ENCODE results near the gene CHST8.
"Not testable (repeated sequence)": the region's sequence is repeated elsewhere in the genome, so short reads cannot be mapped to it uniquely, and the experiment has no call there.

Gene CHST8

GRCh38 chr19:33621811-33622504 lies at the start of gene CHST8:
TSS of gene CHST8 (plus strand) at chr19:33621953. CDS start at chr19:33689262, 67,309 bp downstream.
- no peak for DNase-seq

- no peak for DNase-seq
Measured at GRCh38 chr19:33572929-33573328, 48.8 kb upstream of the CHST8 start.

- DNase-seq = no peak
Measured at GRCh38 chr19:33574824-33575223, 46.9 kb upstream of the CHST8 start.

- no peak for DNase-seq
Measured at GRCh38 chr19:33578697-33579096, 43.1 kb upstream of the CHST8 start.

- DNase-seq = no peak
Measured at GRCh38 chr19:33580026-33580644, 41.6 kb upstream of the CHST8 start.

- DNase-seq = no peak
Measured at GRCh38 chr19:33580645-33581037, 41.1 kb upstream of the CHST8 start.

GRCh38 chr19:33582914-33583313 lies 38.8 kb upstream of the CHST8 start:
- no peak for DNase-seq

- no peak for DNase-seq
Measured at GRCh38 chr19:33587150-33587549, 34.6 kb upstream of the CHST8 start.

- DNase-seq = no peak
Measured at GRCh38 chr19:33590224-33590623, 31.5 kb upstream of the CHST8 start.

GRCh38 chr19:33595783-33596182 lies 26.0 kb upstream of the CHST8 start:
- DNase-seq = no peak

GRCh38 chr19:33601583-33601982 lies 20.2 kb upstream of the CHST8 start:
- no peak for DNase-seq

GRCh38 chr19:33602576-33603204 lies 19.1 kb upstream of the CHST8 start:
- DNase-seq = no peak

GRCh38 chr19:33603377-33603776 lies 18.4 kb upstream of the CHST8 start:
- DNase-seq = no peak

GRCh38 chr19:33604651-33605050 lies 17.1 kb upstream of the CHST8 start:
- no peak for DNase-seq

- not testable (repeated sequence) for DNase-seq
Measured at GRCh38 chr19:33605803-33606295, 15.9 kb upstream of the CHST8 start.

- DNase-seq = no peak
Measured at GRCh38 chr19:33606556-33606955, 15.2 kb upstream of the CHST8 start.

- no peak for DNase-seq
Measured at GRCh38 chr19:33609353-33609752, 12.4 kb upstream of the CHST8 start.

GRCh38 chr19:33610588-33610987 lies 11.2 kb upstream of the CHST8 start:
- no peak for DNase-seq

- DNase-seq = no peak
Measured at GRCh38 chr19:33612928-33613619, 8.7 kb upstream of the CHST8 start.

GRCh38 chr19:33613620-33614000 lies 8.1 kb upstream of the CHST8 start:
- DNase-seq = no peak

GRCh38 chr19:33616346-33616745 lies 5.4 kb upstream of the CHST8 start:
- DNase-seq = no peak

- no peak for DNase-seq
Measured at GRCh38 chr19:33616857-33617256, 4.9 kb upstream of the CHST8 start.

- not testable (repeated sequence) for DNase-seq
Measured at GRCh38 chr19:33618363-33618762, 3.4 kb upstream of the CHST8 start.

GRCh38 chr19:33618884-33619283 lies 2.9 kb upstream of the CHST8 start:
- DNase-seq = no peak
